IMR-90 (cell line): Measurements from ENCODE around the gene JPT1.

Source experiments
- BHLHE40 ChIP-seq: fragments of 150-350 bp; IDR thresholded peaks from 2 replicates; pipeline ENCODE4 v1.6.1; 2016; ENCODE audit warnings: mild to moderate bottlenecking, low read depth, low read length
- CEBPB ChIP-seq: IDR thresholded peaks from 2 replicates; pipeline ENCODE4 v1.6.1; 2012; ENCODE audit warnings: low read depth, low read length, improper control_type of control experiment
- CHD1 ChIP-seq: IDR thresholded peaks from 2 replicates; pipeline ENCODE4 v1.6.1; 2012; ENCODE audit warnings: low read depth, low read length, improper control_type of control experiment
- CTCF ChIP-seq: conservative IDR thresholded peaks from 2 replicates; pipeline ENCODE4 v1.5.1; 2012; ENCODE audit warnings: mild to moderate bottlenecking, low read depth, low read length, improper control_type of control experiment
- ELK1 ChIP-seq: fragments of 150-350 bp; IDR thresholded peaks from 2 replicates; pipeline ENCODE4 v1.6.1; 2016; ENCODE audit warnings: low read depth, mild to moderate bottlenecking, low read length, moderate library complexity, borderline replicate concordance
- FOS ChIP-seq: fragments of 150-350 bp; IDR thresholded peaks from 2 replicates; pipeline ENCODE4 v1.6.1; 2016; ENCODE audit warnings: low read depth, low read length
- MAFK ChIP-seq: IDR thresholded peaks from 2 replicates; pipeline ENCODE4 v1.6.1; 2012; ENCODE audit warnings: low read depth, low read length, improper control_type of control experiment
- MXI1 ChIP-seq: IDR thresholded peaks from 2 replicates; pipeline ENCODE4 v1.6.1; 2012; ENCODE audit warnings: low read depth, mild to moderate bottlenecking, low read length, moderate library complexity, borderline replicate concordance
- POLR2A ChIP-seq: IDR thresholded peaks from 2 replicates; pipeline ENCODE4 v1.6.1; 2012; ENCODE audit warnings: mild to moderate bottlenecking, low read depth, low read length
- RAD21 ChIP-seq: IDR thresholded peaks from 2 replicates; pipeline ENCODE4 v1.6.1; 2012; ENCODE audit warnings: low read length, improper control_type of control experiment
- RCOR1 ChIP-seq: IDR thresholded peaks from 2 replicates; pipeline ENCODE4 v1.6.1; 2012; ENCODE audit warnings: mild to moderate bottlenecking, low read length, improper control_type of control experiment; ENCODE audit not compliant: insufficient replicate concordance
- RFX5 ChIP-seq: IDR thresholded peaks from 2 replicates; pipeline ENCODE4 v1.8.0; 2012; ENCODE audit warnings: low read depth, mild to moderate bottlenecking, low read length, moderate library complexity
- SMC3 ChIP-seq: fragments of 150-350 bp; IDR thresholded peaks from 2 replicates; pipeline ENCODE4 v1.6.1; 2016; ENCODE audit warnings: low read depth, mild to moderate bottlenecking, antibody characterized with exemption, low read length, moderate library complexity
- USF2 ChIP-seq: fragments of 150-350 bp; IDR thresholded peaks from 2 replicates; pipeline ENCODE4 v1.6.1; 2017; ENCODE audit warnings: mild to moderate bottlenecking, antibody characterized with exemption, low read length, low read depth

- no peak for TF ChIP-seq CTCF
- TF ChIP-seq ELK1: no peak
- TF ChIP-seq RFX5: no peak
- no peak for TF ChIP-seq POLR2A
- TF ChIP-seq RAD21: no peak
- TF ChIP-seq SMC3: no peak
- no peak for TF ChIP-seq USF2
- TF ChIP-seq MAFK: no peak
- no peak for TF ChIP-seq RCOR1
- no peak for TF ChIP-seq FOS
- no peak for TF ChIP-seq MXI1
- TF ChIP-seq BHLHE40: no peak
- no peak for TF ChIP-seq CEBPB
- TF ChIP-seq CHD1: no peak
These were observed 67.1 kb downstream of the JPT1 start for GRCh38 chr17:75087182-75087557.
